ENCODE results near the gene KRIT1.
"Not testable (repeated sequence)": the region's sequence is repeated elsewhere in the genome, so short reads cannot be mapped to it uniquely, and the experiment has no call there.

The KRIT1 gene

DNA sequence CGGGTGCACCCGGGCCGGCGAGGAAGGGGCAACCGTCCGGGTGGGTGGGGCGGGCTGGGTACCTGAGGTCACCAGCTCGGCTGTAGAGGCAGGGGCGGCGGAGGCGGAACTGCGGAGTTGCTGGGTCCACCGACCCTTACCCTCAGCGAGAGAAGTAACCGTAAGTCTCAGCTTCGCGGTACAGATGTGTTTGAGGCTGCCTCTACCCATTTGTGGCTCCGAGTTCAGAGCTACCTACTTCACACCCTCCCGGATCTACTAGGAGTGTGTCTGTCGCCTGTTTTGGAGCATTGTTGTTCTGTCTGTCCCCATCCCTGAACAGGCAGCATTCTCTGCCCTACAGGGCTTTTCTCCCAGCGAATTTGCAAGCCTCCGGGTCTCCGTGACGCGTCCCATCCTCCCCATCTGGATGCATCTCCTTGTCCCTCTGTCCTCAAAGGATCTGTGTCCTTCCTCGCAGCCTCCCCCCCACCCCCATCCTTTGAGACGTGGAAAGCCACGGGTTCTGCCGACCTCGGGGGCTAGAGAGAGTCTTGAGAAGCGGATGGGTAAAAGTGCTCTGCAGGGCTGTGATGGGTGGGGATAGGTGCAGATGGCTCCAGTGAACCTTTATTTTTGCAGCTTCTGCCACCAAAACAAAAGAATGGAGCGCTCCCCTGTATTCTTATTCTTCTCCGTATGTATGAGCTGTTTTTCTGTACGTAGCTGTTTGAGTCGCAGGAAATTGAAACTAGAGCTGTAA, 817 bp upstream of the KRIT1 start:
- DNase-seq = peak; percentile 13

DNA sequence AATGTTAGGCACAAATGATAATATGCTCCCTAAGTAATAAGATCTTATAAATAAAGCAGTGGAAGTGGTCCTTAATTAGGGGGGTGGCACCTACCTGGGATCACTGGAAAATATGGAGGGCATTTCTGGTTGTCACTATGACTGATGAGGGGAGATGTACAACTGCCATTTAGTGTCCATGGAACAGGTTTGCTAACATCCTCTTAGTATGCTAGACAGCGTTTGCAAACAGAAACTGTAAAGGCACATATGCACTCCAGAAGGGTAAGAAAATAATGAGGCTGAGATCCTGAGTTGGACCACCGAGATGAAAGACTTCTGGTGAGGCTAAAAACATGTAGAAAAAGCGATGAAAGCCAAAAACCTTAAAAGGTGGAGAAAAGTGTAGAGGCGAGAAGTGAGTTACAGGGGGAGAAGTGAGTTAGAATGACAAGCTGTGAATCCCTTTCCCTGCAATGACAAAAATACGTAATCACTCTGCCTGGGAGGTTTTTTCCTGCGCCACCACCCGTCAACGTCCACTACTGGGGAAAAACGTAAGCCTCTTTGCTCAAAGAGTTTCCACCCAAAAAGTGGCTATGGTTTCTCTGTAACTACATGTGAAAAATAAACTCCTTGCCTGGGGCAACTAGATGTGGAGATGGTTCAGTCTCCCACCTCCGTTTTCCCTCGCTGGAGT, 767 bp downstream of the KRIT1 start:
- no peak for DNase-seq

DNA sequence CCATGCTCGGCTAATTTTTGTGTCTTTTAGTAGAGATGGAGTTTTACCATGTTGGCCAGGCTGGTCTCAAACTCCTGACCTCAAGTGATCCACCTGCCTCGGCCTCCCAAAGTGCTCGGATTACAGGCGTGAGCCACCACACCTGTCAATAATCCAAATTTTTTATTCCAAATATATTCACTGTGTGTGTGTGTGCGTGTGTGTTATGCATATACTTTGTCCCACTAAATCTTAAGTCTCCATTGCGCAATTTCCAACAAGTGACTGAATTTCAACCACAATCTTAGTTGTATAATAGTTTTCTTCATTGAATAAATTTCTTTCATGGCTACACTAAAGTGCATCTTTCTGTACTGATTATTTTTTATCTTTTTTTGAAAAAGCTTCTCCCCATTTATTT, 2.7 kb downstream of the KRIT1 start:
- no peak for DNase-seq

DNA sequence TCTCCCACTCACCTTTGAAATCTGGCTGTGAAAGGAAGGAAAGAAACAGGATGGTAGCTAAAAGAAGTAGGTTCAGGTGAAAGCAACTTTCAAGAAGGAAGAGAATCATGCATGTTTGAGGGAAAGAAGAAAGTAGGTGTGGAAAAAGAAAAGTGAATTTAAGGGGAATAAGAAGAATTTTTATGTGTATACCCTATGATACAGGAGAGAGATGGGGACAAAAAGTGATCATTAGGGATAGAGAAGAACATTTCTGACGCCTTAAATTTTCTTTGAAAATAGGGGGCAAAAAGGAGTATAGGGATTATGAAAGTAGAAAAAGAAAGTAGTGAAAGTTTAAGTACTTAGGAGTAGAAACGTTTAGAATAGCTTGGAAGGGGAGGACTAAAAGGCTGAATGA, 15.2 kb downstream of the KRIT1 start:
- no peak for DNase-seq

- DNase-seq = no peak
Measured at GRCh38 chr7:92228742-92229141, 17.0 kb downstream of the KRIT1 start.

DNA sequence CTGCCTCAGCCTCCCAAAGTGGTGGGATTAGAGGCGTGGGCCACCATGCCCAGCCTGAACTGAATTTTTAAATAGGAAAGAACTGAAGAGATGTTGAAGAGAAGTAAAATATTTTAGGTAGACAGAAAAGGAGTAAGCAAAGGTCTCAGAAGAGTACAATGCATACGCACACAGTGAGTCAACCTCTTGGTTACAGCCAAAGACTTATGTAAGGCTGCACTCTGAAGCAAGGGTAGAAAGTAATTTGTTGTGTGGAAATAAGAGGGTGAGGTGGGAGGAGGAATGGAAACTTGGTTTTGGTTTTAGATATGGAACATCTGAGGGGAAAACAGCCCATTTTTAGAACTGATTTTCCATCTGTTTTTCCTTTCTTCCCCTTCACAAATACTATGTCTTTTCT, 17.6 kb downstream of the KRIT1 start:
- no peak for DNase-seq

- no peak for DNase-seq
Measured at GRCh38 chr7:92226981-92227380, 18.7 kb downstream of the KRIT1 start.

- DNase-seq = no peak
Measured at GRCh38 chr7:92221766-92222165, 23.9 kb downstream of the KRIT1 start.

DNA sequence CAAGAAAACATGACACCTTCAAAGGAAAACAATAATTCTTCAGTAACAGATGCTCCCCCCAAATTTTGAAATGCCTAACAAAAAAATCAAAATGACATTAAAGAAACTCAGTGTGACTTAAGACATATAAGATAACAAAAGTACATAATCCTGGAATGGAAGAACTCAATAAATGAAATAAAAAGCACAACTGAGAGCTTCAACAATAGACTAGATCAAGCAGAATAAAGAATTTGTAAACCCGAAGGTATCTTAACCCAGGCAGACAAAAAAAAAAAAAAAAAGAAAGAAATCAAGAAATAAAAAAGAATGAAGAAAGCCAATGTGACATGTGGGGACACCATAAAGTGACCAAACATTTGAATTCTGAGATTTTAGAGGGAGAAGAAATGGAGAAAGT, 39.0 kb downstream of the KRIT1 start:
- DNase-seq = no peak

GRCh38 chr7:92205987-92206386, 39.7 kb downstream of the KRIT1 start:
- no peak for DNase-seq

DNA sequence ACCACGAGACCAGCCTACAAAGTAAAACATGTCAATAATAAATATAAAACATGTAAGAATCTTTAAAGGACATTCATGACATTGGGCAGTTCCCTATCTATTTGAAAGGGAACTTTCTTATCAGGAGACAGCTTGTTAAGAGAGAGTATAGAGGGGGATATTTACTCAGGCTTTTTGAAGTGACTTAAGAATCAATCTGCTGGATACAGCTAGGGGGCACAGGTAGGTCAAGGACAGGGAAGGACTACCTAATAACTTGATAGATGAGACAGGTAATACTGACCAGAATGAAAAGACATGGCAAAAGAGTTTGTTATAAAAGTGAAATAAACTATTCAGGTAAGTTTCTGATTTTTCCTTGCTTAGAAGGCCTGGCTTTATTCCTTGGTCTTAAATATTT, 44.9 kb downstream of the KRIT1 start:
- no peak for DNase-seq

DNA sequence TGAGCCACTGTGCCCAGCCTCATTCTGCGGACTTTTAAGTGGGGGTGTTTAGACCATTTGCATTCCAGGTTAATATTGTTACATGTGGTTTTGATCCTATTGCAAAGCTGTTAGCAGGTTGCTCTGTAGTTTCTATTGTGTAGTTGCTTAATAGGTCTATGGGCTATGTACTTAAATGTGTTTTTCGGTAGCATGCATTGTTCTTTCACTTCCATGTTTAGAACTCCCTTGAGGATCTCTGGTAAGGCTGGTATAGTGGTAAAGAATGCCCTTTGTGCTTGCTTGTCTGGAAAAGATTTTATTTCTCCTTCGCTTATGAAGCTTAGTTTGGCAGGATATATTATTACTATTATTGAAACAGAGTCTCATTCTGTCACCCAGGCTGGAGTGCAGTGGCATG, 53.4 kb downstream of the KRIT1 start:
- DNase-seq = no peak

DNA sequence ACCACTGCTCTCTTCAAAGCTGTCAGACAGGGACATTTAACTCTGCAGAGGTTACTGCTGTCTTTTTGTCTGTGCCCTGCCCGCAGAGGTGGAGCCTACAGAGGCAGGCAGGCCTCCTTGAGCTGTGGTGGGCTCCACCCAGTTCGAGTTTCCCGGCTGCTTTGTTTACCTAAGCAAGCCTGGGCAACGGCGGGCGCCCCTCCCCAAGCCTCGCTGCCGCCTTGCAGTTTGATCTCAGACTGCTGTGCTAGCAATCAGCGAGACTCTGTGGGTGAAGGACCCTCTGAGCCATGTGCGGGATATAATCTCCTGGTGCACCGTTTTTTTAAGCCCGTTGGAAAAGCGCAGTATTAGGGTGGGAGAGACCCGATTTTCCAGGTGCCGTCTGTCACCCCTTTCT, 56.5 kb downstream of the KRIT1 start:
- not testable (repeated sequence) for DNase-seq

DNA sequence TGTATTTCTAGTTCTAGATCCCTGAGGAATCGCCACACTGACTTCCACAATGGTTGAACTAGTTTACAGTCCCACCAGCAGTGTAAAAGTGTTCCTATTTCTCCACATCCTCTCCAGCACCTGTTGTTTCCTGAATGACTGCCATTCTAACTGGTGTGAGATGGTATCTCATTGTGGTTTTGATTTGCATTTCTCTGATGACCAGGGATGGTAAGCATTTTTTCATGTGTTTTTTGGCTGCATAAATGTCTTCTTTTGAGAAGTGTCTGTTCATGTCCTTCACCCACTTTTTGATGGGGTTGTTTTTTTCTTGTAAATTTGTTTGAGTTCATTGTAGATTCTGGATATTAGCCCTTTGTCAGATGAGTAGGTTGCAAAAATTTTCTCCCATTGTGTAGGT, 61.4 kb downstream of the KRIT1 start:
- not testable (repeated sequence) for DNase-seq

- peak; percentile 91 for DNase-seq
Measured at GRCh38 chr7:92178928-92179924, 66.5 kb downstream of the KRIT1 start, which contains the start of gene LRRD1. TSS of gene LRRD1 (minus strand) at chr7:92179142. CDS start at chr7:92165202, 13,940 bp downstream.

DNA sequence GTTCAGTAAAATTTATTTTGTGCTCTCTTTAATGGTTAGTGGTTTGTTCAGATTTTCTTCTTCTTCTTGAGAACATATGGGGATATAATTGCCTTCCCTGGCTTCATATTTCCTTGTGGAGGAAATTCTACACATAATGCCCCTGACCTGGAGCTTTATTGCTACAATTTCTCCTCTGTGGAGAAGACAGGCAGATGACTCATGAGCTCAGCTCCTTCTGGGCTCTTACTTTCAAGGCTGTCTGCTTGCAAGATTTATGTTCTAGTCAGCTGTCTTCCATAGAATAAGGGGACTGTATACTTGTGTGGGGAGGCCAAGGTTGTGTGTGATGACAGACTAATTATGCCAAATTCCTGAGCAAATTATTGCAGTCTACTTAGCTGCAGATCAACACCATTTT, 68.4 kb downstream of the KRIT1 start:
- no peak for DNase-seq

GRCh38 chr7:92169529-92169928, 76.2 kb downstream of the KRIT1 start:
- not testable (repeated sequence) for DNase-seq

GRCh38 chr7:92161271-92161670, 84.4 kb downstream of the KRIT1 start:
- no peak for DNase-seq

GRCh38 chr7:92158660-92159575, 86.8 kb downstream of the KRIT1 start:
- DNase-seq = no peak

GRCh38 chr7:92156990-92157389, 88.7 kb downstream of the KRIT1 start:
- no peak for DNase-seq

GRCh38 chr7:92155108-92155739, 90.5 kb downstream of the KRIT1 start:
- no peak for DNase-seq
